Measurements from ENCODE around the gene ILKAP.

- no peak for TF ChIP-seq POLR2AphosphoS5 (IDR thresholded peaks at IDR 0.05; ENCODE audit: low read depth, low read length)
- no peak for TF ChIP-seq TAF1 (IDR thresholded peaks at IDR 0.05; ENCODE audit: borderline replicate concordance, low read depth, low read length)
- TF ChIP-seq POLR2A (IDR thresholded peaks at IDR 0.05; ENCODE audit: low read depth, low read length): no peak
Observed at GRCh38 chr2:238251986-238252385, 48.5 kb upstream of the ILKAP start.

Data from GM12892 (cell line).